Endothelial cell of hepatic sinusoid (primary cell): ENCODE measurements around the gene GFOD1.
"Not testable (repeated sequence)": the region's sequence is repeated elsewhere in the genome, so short reads cannot be mapped to it uniquely, and the experiment has no call there.

ENCODE experiments used
- in situ Hi-C: cut with HindIII; loops from 2 replicates; pipeline ENCODE4 v1.10.0; 2017; ENCODE audit warnings: low sequenced_read_pairs

The GFOD1 gene

DNA sequence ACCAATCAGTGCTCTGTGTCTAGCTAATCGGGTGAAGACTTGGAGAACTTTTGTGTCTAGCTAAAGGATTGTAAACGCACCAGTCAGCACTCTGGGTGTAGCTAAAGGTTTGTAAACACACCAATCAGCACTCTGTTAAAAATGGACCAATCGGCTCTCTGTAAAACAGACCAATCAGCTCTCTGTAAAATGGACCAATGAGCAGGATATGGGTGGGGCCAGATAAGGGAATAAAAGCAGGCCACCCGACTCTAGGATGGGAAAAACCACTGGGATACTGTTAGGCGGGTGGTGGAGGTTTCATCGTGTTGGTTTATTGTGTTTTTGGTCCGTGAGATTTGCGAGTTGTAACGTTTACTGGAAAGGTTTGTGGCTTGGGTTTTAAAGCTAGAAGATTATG is 25.5 kb upstream of the GFOD1 start:
- in situ Hi-C loops, result no loop called here

- in situ Hi-C loops, result no loop called here
Measured at GRCh38 chr6:13511913-13512717, 24.7 kb upstream of the GFOD1 start.

DNA sequence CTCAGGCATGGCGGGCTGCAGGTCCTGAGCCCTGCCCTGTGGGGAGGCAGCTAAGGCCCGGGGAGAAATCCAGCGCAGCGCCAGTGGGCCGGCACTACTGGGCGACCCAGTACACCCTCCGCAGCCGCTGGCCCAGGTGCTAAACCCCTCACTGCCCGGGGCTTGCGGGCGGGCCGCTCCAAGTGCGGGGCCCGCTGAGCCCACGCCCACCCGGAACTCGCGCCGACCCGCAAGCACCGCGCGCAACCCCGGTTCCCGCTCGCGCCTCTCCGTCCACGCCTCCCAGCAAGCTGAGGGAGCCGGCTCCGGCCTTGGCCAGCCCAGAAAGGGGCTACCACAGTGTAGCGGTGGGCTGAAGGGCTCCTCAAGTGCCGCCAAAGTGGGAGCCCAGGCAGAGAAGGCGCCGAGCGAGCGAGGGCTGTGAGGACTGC is 23.8 kb upstream of the GFOD1 start:
- in situ Hi-C loops, result not testable (repeated sequence)

DNA sequence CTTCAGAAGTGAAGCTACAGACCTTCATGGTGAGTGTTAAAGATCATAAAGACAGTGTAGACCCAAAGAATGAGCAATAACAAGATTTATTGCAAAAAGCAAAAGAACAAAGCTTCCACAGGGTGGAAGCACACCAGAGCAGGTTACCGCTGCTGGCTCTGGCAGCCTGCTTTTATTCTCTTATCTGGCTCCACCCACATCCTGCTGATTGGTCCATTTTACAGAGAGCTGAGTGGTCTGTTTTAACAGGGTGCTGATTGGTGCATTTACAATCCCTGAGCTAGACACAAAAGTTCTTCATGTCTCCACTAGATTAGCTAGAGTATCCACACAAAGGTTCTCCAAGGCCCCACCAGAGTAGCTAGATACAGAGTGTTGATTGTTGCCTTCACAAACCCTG is 23.0 kb upstream of the GFOD1 start:
- in situ Hi-C loops, result not testable (repeated sequence)

DNA sequence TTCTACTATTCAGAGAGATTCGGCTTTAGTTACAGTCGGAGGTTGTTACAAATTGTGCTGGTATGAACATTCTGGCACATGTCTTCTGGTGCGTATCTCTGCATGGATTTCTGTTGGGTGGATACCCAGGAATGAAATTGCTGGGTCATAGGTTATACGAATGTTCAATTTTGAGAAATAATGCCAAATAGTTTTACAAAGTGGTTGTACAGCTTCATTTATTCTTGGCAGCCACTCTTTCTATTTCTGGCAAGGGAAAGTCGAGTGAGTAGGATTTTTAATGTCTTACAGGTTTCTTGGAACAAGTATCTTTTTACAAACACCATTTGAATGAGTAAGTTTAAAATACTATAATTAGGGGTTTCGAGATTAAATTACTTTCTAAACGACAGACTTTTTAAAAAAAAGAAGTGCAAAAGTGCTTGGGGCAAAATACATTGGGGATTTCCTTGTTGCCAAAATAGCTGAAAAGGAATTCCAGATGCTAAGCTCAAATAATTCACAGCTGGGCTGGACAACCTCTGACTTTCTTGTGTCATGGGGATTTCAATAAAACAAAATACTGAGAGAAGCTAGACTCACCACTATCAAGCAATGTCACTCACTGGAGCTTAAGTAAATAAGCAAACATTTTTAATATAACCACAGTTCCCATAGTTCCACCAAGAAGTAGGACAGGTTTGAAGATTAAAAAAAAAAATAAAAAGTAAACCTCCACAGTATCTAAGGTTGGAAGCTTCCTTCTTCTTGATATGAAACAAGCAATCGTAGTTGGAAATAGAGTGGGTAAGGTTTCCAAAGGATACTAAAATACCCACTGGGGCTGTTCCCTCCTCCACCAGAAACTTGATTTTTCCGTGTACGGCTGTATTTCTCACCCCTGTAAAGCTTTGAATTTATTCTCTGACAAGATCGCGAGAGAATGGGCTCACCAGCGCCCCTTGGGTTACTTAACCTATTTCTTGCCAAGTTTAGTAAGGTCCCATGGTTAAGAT is 21.6 kb upstream of the GFOD1 start:
- in situ Hi-C loops, result loop anchor here (5.0 kb wide), 2 partner anchors 67 to 93 kb away; no protein-coding TSS in a partner anchor

- in situ Hi-C loops, result loop anchor here (5.0 kb wide), 2 partner anchors 65 to 95 kb away; no protein-coding TSS in a partner anchor
Measured at GRCh38 chr6:13507306-13507860, 20.0 kb upstream of the GFOD1 start.

DNA sequence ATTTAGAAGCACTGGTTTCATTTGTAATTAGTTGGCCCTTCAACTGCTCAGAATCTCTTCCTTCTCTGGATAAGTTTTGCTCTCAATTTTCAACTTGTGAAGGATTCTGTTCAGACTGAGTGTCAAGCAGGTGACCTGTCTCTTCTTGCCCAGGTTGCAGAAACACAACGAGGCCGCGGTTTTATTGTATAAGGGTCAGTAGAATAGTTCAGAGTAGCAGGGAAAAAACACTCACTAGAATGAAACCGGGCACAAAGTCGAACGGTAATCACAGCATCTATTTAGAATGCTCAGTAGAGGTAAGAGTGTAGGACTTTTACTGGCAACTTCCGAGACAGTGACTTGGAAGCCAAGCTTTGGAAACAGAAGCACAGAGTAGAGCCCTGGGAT is 17.9 kb upstream of the GFOD1 start:
- in situ Hi-C loops, result loop anchor here (5.0 kb wide), 2 partner anchors 63 to 97 kb away; no protein-coding TSS in a partner anchor

GRCh38 chr6:13504611-13505344 is 17.4 kb upstream of the GFOD1 start:
- in situ Hi-C loops, result loop anchor here (5.0 kb wide), 2 partner anchors 62 to 98 kb away; no protein-coding TSS in a partner anchor

- in situ Hi-C loops, result no loop called here
Measured at GRCh38 chr6:13500915-13501314, 13.5 kb upstream of the GFOD1 start.

DNA sequence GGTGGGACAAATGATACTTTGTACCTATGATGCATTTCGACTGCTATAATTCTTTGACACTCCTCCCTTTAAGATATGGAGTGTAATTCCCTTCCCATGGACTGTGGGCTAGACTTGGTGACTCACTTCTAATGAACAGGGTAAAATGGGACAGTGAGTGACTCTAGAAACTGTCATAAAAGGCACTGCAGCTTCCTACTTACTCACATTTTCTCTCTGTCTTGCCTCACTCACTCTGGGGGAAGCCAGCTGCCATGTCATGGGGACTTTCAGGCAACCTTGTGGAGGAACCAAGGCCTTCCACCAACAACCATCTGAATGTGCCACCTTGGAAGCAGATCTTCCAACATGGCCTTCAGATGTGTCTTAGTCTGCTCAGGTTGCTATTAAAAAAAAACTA is 12.9 kb upstream of the GFOD1 start:
- in situ Hi-C loops, result no loop called here

DNA sequence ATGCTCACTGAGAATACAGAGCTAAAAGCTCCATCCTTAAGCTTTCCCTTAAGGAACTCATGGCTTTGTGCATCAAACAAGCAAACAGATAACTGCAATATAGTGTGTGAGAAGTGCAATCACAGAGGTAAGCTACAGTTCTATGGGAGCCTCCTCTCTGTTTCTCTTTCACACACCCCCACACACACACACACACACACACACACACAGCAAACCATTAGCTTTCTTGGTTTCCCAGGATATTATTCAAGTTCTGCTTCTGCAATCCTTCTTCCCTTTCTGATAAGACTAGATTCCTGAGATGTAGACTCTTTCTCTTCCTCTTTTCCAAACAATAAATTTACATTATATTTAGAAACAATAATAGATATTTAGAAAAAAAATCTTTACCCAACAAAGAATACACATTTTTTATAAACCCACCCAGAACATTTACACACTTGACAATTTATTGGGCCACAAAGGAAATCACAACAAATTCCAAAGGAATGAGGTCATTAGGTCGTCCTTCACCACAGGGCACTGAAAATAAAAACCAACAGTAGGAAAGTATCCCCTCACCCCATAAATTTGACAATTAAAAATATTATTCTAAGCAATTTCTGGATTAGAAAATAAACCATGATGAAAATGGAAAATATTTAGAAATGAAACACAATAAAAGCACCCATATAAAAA is 9.3 kb upstream of the GFOD1 start:
- in situ Hi-C loops, result no loop called here

DNA sequence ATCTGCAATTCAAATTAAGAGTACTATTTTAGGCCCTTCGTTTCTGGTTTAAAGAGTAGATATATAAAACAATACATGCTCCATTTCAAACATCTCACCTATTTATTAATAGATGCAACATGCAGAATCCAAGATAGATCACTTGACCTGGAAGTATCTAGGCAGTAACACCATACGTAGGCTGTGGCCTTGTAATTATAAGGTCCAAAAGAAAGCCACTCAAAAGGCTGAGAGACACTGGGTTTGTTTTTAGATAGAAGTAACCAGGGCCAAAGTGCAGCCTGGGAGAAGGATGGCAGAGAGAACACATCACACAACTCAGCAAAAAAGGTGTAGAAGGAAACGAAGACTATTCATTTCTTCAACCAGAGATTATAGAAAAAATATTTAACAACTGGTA is 8.4 kb upstream of the GFOD1 start:
- in situ Hi-C loops, result no loop called here

DNA sequence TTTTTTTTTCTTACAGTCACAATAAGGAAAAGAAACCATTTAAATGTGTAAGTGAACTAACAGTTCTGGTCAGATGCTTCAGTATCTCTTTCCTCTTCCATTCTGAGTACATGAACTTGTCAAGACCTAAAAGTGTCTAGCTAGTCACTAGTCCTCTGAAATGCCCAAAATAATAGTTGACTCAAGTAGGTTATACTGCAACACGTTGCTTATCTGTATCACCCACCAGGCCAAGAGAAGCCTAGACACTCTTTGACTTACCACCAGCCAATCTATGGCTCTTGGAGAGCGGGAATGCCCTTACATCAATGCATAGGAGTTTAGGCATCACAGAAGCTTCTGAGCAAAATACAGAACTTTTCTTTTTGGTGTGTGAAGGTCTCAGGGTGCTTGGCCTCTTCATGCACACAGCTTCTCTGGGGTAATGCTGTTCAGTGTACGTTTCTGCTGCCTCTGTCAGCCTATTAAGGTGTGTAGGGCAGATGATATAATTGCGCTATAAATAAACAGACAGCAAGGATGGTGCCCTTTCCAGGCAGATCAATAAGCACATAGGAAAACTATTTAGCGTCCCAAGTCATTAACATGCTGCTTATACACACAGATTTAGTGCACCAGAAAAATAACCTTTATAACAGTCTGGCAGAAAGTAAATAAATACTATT is 7.8 kb upstream of the GFOD1 start:
- in situ Hi-C loops, result no loop called here

- in situ Hi-C loops, result no loop called here
Measured at GRCh38 chr6:13494137-13494536, 6.7 kb upstream of the GFOD1 start.

GRCh38 chr6:13493147-13493546 is 5.7 kb upstream of the GFOD1 start:
- in situ Hi-C loops, result no loop called here

DNA sequence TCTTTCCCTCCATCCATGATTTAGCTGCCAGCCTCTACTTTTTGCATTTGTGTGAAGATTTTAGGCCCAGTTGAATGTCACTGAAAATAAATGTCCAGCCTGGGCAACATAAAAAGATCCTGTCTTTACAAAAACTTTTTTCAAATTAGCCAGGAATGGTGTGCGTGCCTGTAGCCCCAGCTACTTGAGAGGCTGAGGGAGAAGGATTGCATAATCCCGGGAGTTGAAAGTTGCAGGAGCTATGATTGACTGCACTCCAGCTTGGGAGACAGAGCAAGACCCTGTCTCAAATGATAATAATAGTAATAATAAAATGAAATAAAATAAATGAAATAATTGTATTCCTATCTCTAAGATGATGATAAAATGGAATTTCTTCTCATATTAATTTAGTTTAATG is 5.0 kb upstream of the GFOD1 start:
- in situ Hi-C loops, result no loop called here

GRCh38 chr6:13491538-13491937 is 4.1 kb upstream of the GFOD1 start:
- in situ Hi-C loops, result no loop called here

DNA sequence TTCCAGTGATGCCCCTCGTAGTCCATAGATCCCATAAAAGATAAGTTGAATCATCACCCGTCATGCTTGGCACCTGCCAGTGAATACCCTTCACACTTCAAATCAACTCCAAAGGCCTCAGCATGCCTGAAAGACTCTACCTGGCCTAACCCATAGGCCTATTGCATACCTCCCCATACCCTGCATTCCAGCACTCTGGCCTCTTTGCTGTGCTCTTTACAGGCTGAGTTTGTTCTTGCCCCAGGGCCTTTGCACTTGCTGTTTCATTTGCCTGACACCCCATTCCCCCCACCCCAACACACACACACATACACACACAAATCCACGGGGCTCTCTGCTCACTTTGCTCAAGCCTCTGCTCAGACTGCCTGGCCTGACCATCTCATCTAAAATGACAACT is 3.0 kb upstream of the GFOD1 start:
- in situ Hi-C loops, result no loop called here

DNA sequence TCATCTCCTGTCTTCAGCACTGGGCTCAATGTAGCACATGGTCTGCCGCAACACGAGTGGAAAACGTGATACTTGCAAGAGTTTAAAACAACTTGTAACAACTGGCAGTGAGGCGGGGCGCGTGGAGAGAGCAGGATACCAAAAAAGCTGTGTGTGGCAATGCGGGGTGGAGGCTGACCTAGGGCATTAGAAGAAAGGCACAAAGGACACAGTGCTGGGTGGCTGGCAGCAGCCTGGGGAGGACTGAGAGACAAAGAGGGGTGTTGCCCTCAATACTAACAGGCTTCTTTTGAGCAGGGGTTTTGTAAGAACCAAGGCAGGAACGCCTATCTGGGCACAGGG is 1.5 kb upstream of the GFOD1 start:
- in situ Hi-C loops, result no loop called here
